22Rv1 (cell line): ENCODE data around the gene ARID1A.

ENCODE experiments used
- H3K27ac ChIP-seq: fragments of 450-650 bp; 2 replicates; pipeline ENCODE4 v1.5.1; 2017
- ZFX ChIP-seq: fragments of 450-650 bp; IDR thresholded peaks from 2 replicates; pipeline ENCODE4 v1.6.1; 2017; ENCODE audit warnings: antibody characterized with exemption, borderline replicate concordance
- TF ChIP-seq, protein P1 (sequence below): fragments of 450-650 bp; IDR thresholded peaks from 2 replicates; pipeline ENCODE4 v1.5.1; 2017; ENCODE audit warnings: mild to moderate bottlenecking

The ARID1A gene

GRCh38 chr1:26694638-26695355 lies 1.0 kb upstream of the ARID1A start:
- TF ChIP-seq ZFX = no peak
- TF ChIP-seq, protein P1, sequence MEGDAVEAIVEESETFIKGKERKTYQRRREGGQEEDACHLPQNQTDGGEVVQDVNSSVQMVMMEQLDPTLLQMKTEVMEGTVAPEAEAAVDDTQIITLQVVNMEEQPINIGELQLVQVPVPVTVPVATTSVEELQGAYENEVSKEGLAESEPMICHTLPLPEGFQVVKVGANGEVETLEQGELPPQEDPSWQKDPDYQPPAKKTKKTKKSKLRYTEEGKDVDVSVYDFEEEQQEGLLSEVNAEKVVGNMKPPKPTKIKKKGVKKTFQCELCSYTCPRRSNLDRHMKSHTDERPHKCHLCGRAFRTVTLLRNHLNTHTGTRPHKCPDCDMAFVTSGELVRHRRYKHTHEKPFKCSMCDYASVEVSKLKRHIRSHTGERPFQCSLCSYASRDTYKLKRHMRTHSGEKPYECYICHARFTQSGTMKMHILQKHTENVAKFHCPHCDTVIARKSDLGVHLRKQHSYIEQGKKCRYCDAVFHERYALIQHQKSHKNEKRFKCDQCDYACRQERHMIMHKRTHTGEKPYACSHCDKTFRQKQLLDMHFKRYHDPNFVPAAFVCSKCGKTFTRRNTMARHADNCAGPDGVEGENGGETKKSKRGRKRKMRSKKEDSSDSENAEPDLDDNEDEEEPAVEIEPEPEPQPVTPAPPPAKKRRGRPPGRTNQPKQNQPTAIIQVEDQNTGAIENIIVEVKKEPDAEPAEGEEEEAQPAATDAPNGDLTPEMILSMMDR = no peak
- peak overlapping the region; percentile 100 for H3K27ac ChIP-seq

DNA sequence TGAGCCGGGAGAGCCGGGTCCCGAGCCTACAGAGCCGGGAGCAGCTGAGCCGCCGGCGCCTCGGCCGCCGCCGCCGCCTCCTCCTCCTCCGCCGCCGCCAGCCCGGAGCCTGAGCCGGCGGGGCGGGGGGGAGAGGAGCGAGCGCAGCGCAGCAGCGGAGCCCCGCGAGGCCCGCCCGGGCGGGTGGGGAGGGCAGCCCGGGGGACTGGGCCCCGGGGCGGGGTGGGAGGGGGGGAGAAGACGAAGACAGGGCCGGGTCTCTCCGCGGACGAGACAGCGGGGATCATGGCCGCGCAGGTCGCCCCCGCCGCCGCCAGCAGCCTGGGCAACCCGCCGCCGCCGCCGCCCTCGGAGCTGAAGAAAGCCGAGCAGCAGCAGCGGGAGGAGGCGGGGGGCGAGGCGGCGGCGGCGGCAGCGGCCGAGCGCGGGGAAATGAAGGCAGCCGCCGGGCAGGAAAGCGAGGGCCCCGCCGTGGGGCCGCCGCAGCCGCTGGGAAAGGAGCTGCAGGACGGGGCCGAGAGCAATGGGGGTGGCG lies 371 bp downstream of the ARID1A start:
- peak overlapping the region; percentile 100 for H3K27ac ChIP-seq

DNA sequence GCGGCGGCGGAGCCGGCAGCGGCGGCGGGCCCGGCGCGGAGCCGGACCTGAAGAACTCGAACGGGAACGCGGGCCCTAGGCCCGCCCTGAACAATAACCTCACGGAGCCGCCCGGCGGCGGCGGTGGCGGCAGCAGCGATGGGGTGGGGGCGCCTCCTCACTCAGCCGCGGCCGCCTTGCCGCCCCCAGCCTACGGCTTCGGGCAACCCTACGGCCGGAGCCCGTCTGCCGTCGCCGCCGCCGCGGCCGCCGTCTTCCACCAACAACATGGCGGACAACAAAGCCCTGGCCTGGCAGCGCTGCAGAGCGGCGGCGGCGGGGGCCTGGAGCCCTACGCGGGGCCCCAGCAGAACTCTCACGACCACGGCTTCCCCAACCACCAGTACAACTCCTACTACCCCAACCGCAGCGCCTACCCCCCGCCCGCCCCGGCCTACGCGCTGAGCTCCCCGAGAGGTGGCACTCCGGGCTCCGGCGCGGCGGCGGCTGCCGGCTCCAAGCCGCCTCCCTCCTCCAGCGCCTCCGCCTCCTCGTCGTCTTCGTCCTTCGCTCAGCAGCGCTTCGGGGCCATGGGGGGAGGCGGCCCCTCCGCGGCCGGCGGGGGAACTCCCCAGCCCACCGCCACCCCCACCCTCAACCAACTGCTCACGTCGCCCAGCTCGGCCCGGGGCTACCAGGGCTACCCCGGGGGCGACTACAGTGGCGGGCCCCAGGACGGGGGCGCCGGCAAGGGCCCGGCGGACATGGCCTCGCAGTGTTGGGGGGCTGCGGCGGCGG lies 1.0 kb downstream of the ARID1A start:
- H3K27ac ChIP-seq = peak overlapping the region; percentile 100
- TF ChIP-seq, protein P1 = no peak
- no peak for TF ChIP-seq ZFX

More for the DNA sequence above, 371 bp downstream of the ARID1A start:
- TF ChIP-seq, protein P1 = no peak
- no peak for TF ChIP-seq ZFX

- TF ChIP-seq, protein P1 = no peak
- TF ChIP-seq ZFX = no peak
- peak overlapping the region; percentile 100 for H3K27ac ChIP-seq
Observed at GRCh38 chr1:26697431-26697977, 1.7 kb downstream of the ARID1A start.

- peak overlapping the region; percentile 100 for H3K27ac ChIP-seq
- TF ChIP-seq ZFX = no peak
- TF ChIP-seq, protein P1 = no peak
Observed at GRCh38 chr1:26697978-26698849, 2.4 kb downstream of the ARID1A start.

- TF ChIP-seq ZFX = no peak
- TF ChIP-seq, protein P1 = no peak
- H3K27ac ChIP-seq = peak overlapping the region; percentile 100
Observed at GRCh38 chr1:26700711-26701110, 4.9 kb downstream of the ARID1A start.
